SK-N-SH (cell line): ENCODE data around the gene TMEM143. TPM values are rescaled to one million over a fixed set of nuclear protein-coding genes. Genes with fewer than 3 reads are reported as not detected.

Experiments
- CTCF ChIA-PET: fragments of 300-600, 350-600 bp; formaldehyde crosslinking; extraction: SDS; loops from one replicate; lab custom pipeline; 2021; lab: Yijun Ruan, JAX
- POLR2A ChIA-PET: fragments of 350-600 bp; sonication (Branson Sonifier 250); formaldehyde crosslinking; extraction: SDS; loops from one replicate; lab custom pipeline; 2020; ENCODE audit warnings: antibody characterized with exemption, inconsistent platforms; lab: Yijun Ruan, JAX
- DNase-seq: peaks from one replicate; pipeline ENCODE4 v3.0.0; 2012
- H2AFZ ChIP-seq: fragments of 200-600 bp; sonication (generic); 2 replicates; pipeline ENCODE4 v1.8.1; 2016; ENCODE audit warnings: antibody characterized with exemption, mild to moderate bottlenecking, low read depth
- H3F3A ChIP-seq: fragments of 200-600 bp; sonication (generic); replicated peaks from 2 replicates; pipeline ENCODE3; 2016; ENCODE audit warnings: antibody characterized with exemption, mild to moderate bottlenecking; ENCODE audit not compliant: insufficient read depth
- H3K27ac ChIP-seq, 2 experiments: fragments of 200-500 bp in 1 of 2; fragments of 200-600 bp in 1 of 2; sonication (Bioruptor generic) in 1 of 2; sonication (generic), shearing (Covaris generic) in 1 of 2; 2 replicates each; pipeline versions ENCODE4 v1.5.1 to v1.6.1; 2014 to 2016; ENCODE audit warnings: low read depth in 2 of 2, inconsistent platforms in 1 of 2, low read length in 1 of 2, mild to moderate bottlenecking in 1 of 2, mixed read lengths in 1 of 2
- H3K27me3 ChIP-seq: fragments of 200-600 bp; sonication (generic), shearing (Covaris generic); 2 replicates; pipeline ENCODE4 v1.6.1; 2016; ENCODE audit warnings: mixed run types; ENCODE audit not compliant: insufficient read depth
- H3K36me3 ChIP-seq, 2 experiments: fragments of 200-500 bp in 1 of 2; fragments of 200-600 bp in 1 of 2; sonication (Bioruptor generic) in 1 of 2; sonication (generic) in 1 of 2; replicated peaks in 1 of 2; 2 replicates each; pipeline versions ENCODE3 to v1.5.1; 2014 to 2016; ENCODE audit warnings: low read length in 1 of 2, mild to moderate bottlenecking in 1 of 2; ENCODE audit not compliant: insufficient read depth in 2 of 2, control insufficient read depth in 1 of 2
- H3K4me1 ChIP-seq, 2 experiments: fragments of 200-500 bp in 1 of 2; fragments of 200-600 bp in 1 of 2; sonication (Bioruptor generic) in 1 of 2; sonication (generic), shearing (Covaris generic) in 1 of 2; 2 replicates each; pipeline versions ENCODE4 v1.5.1 to v1.6.1; 2014 to 2016; ENCODE audit warnings: low read depth in 1 of 2, low read length in 1 of 2, mixed run types in 1 of 2; ENCODE audit not compliant: insufficient read depth in 2 of 2, control insufficient read depth in 1 of 2
- H3K4me2 ChIP-seq: fragments of 200-600 bp; sonication (generic), shearing (Covaris generic); 2 replicates; pipeline ENCODE4 v1.6.1; 2017; ENCODE audit warnings: mixed run types
- H3K4me3 ChIP-seq, 2 experiments: fragments of 200-500 bp in 1 of 2; fragments of 200-600 bp in 1 of 2; sonication (Bioruptor generic) in 1 of 2; sonication (generic), shearing (Covaris generic) in 1 of 2; 2 replicates each; pipeline versions ENCODE4 v1.5.1 to v1.8.1; 2014 to 2016; ENCODE audit warnings: low read depth in 2 of 2, inconsistent platforms in 1 of 2, low read length in 1 of 2, mild to moderate bottlenecking in 1 of 2, mixed read lengths in 1 of 2, moderate library complexity in 1 of 2
- H3K79me2 ChIP-seq: fragments of 200-600 bp; sonication (generic); 2 replicates; pipeline ENCODE4 v1.8.1; 2017; ENCODE audit warnings: mild to moderate bottlenecking; ENCODE audit not compliant: insufficient read depth
- H3K9ac ChIP-seq: fragments of 200-600 bp; sonication (generic); 2 replicates; pipeline ENCODE4 v1.6.1; 2017; ENCODE audit warnings: mixed run types
- H3K9me2 ChIP-seq: fragments of 200-600 bp; sonication (generic); 2 replicates; pipeline ENCODE4 v1.6.1; 2017; ENCODE audit warnings: mixed run types
- H3K9me3 ChIP-seq: fragments of 200-600 bp; sonication (generic); 2 replicates; pipeline ENCODE4 v1.6.1; 2017; ENCODE audit warnings: mixed run types, mild to moderate bottlenecking, moderate library complexity
- H4K20me1 ChIP-seq: fragments of 200-600 bp; sonication (generic); 2 replicates; pipeline ENCODE4 v1.6.1; 2017; ENCODE audit warnings: mild to moderate bottlenecking, mixed run types; ENCODE audit not compliant: insufficient read depth
- CHD2 ChIP-seq: fragments of 150-350 bp; IDR thresholded peaks from 2 replicates; pipeline ENCODE4 v1.6.1; 2018; ENCODE audit warnings: low read length; ENCODE audit not compliant: partially characterized antibody
- EP300 ChIP-seq, 2 experiments: IDR thresholded peaks; 2 replicates each; pipeline versions ENCODE4 v1.4.0 to v1.6.1; 2012; ENCODE audit warnings: borderline replicate concordance in 1 of 2, low read depth in 1 of 2, low read length in 1 of 2
- EZH2phosphoT487 ChIP-seq: fragments of 200-600 bp; sonication (generic); IDR thresholded peaks from 2 replicates; pipeline ENCODE4 v1.6.1; 2017; ENCODE audit warnings: low read depth, mixed run types, mild to moderate bottlenecking, antibody characterized with exemption, moderate library complexity, borderline replicate concordance
- FOSL2 ChIP-seq: IDR thresholded peaks from 2 replicates; pipeline ENCODE4 v1.4.0; 2012; ENCODE audit warnings: low read depth, mild to moderate bottlenecking, moderate library complexity, borderline replicate concordance
- FOXJ3 ChIP-seq: sonication (generic); formaldehyde crosslinking; IDR thresholded peaks from 2 replicates; pipeline ENCODE4 v1.5.1; 2020; ENCODE audit warnings: mild to moderate bottlenecking, missing genetic modification reagents
- FOXM1 ChIP-seq: IDR thresholded peaks from 2 replicates; pipeline ENCODE4 v1.4.0; 2012; ENCODE audit warnings: low read depth, mild to moderate bottlenecking
- GATA2 ChIP-seq: sonication (generic); formaldehyde crosslinking; IDR thresholded peaks from 2 replicates; pipeline ENCODE4 v1.5.0; 2020; ENCODE audit warnings: mild to moderate bottlenecking, missing genetic modification reagents
- JUND ChIP-seq: IDR thresholded peaks from 2 replicates; pipeline ENCODE4 v1.4.0; 2012
- MAX ChIP-seq: IDR thresholded peaks from 2 replicates; pipeline ENCODE4 v1.4.0; 2012; ENCODE audit warnings: low read depth
- NFIC ChIP-seq: IDR thresholded peaks from 2 replicates; pipeline ENCODE4 v1.4.0; 2012; ENCODE audit warnings: borderline replicate concordance
- NRF1 ChIP-seq: IDR thresholded peaks from 2 replicates; pipeline ENCODE4 v1.6.1; 2012; ENCODE audit warnings: low read depth, mild to moderate bottlenecking, low read length
- PBX3 ChIP-seq: IDR thresholded peaks from 2 replicates; pipeline ENCODE4; 2012
- POLR2AphosphoS5 ChIP-seq: IDR thresholded peaks from 2 replicates; pipeline ENCODE4 v1.6.1; 2012; ENCODE audit warnings: low read depth, low read length
- RCOR1 ChIP-seq: fragments of 150-350 bp; IDR thresholded peaks from 2 replicates; pipeline ENCODE4 v1.6.1; 2017; ENCODE audit warnings: antibody characterized with exemption, low read length
- REST ChIP-seq: IDR thresholded peaks from 2 replicates; pipeline ENCODE4 v1.6.1; 2012; ENCODE audit warnings: mild to moderate bottlenecking, low read depth, low read length, moderate library complexity
- RFX5 ChIP-seq: IDR thresholded peaks from 2 replicates; pipeline ENCODE4 v1.6.1; 2012; ENCODE audit warnings: mild to moderate bottlenecking, improper control_type of control experiment, low read length
- SIN3A ChIP-seq: IDR thresholded peaks from 2 replicates; pipeline ENCODE4 v1.6.1; 2012; ENCODE audit warnings: low read depth, mild to moderate bottlenecking, low read length, moderate library complexity, borderline replicate concordance
- SMC3 ChIP-seq: IDR thresholded peaks from 2 replicates; pipeline ENCODE4 v1.6.1; 2012; ENCODE audit warnings: low read depth, low read length, improper control_type of control experiment
- TAF1 ChIP-seq: IDR thresholded peaks from 2 replicates; pipeline ENCODE4 v1.6.1; 2012; ENCODE audit warnings: low read depth, mild to moderate bottlenecking, low read length, moderate library complexity, borderline replicate concordance
- TCF12 ChIP-seq: IDR thresholded peaks from 2 replicates; pipeline ENCODE4 v1.4.0; 2012
- YY1 ChIP-seq: IDR thresholded peaks from 2 replicates; pipeline ENCODE4 v1.4.0; 2012; ENCODE audit warnings: low read depth, mild to moderate bottlenecking
- WGBS: methylation state at CpG from one replicate; pipeline ENCODE4 v1.1.6; 2017; ENCODE audit warnings: low lambda C conversion rate; 5-methylcytosine and 5-hydroxymethylcytosine counted together
- polyA plus RNA-seq, 3 experiments: library from polyadenylated mRNA; depleted of rRNA; stranded (reverse); fragments of >200 nt; gene quantifications; 2 replicates each; pipeline ENCODE4 v1.2.3, GENCODE V29; 2012
- TF ChIP-seq, protein P1 (sequence below): IDR thresholded peaks from 2 replicates; pipeline ENCODE4 v1.4.0; 2012; ENCODE audit warnings: low read depth, borderline replicate concordance
- TF ChIP-seq, protein P2 (sequence below): IDR thresholded peaks from 2 replicates; pipeline ENCODE4 v1.4.0; 2012; ENCODE audit warnings: low read depth, borderline replicate concordance
- TF ChIP-seq, protein P3 (sequence below): fragments of 150-350 bp; IDR thresholded peaks from 2 replicates; pipeline ENCODE4 v1.6.1; 2017; ENCODE audit warnings: antibody characterized with exemption, low read length, low read depth, borderline replicate concordance

Gene TMEM143
- polyA plus RNA-seq, 1 of the 3 experiments (the other 2 are of a cell fraction) = 21.9 TPM

DNA sequence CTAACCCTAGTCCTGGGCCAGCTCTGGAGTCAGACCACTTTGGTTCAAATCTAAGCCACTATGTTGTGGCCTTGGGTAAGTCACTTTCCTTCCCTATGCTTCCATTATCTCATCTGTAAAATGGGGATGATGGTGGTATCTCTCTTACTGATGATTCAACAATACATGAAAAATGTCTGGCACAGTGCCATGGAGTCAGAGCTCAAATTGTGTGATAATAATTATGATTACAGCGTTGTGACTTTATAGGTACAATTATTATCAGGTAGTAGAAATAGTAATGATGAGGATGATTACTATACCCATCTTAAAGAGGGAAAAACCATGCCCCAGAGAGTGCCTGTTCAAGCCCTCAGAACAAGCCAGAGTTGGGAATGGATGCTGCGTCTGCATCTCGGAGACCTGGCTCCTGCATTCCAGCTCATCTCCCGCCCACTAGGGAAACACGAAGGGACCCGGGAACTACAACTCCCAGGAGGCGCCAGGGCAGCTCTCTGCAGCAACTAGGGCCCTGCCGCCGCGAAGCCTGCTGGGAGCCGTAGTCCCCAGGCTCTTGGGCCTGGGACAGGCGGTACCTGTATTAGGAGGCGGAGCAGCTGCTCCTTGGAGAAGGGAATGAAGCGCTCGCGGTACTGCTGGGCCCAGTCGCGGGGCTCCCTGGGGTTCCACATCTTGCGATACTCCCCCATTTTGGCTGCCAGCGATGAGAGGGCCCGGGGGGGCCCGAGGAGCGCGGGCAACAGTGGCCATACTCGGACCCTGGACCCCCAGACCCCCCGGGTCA, 832 bp downstream of the TMEM143 start:
- Histone ChIP-seq H3K27ac (peak overlapping the region; percentile 74 to 85), H3F3A (peaks cover 4% of the 10 kb centered on the region), H3K9me3 (no peaks in the 10 kb centered on the region), H3K36me3 (no peaks in the 10 kb centered on the region), H3K4me3 (peak overlapping the region; percentile 62 to 80), H3K79me2 (no peaks in the 10 kb centered on the region), H3K4me1 (peaks cover 4 to 12% of the 10 kb centered on the region in 2 experiments; a peak in 1 of 4 replicates), H3K4me2 (peak overlapping the region; percentile 98), H2AFZ (peak overlapping the region; percentile 78), H3K9me2 (no peaks in the 10 kb centered on the region), H3K27me3 (no peaks in the 10 kb centered on the region), H4K20me1 (no peaks in the 10 kb centered on the region), H3K9ac (peak overlapping the region; percentile 83)
- CTCF ChIA-PET = interaction anchor here (0.5 to 3.4 kb wide), 7 partner anchors 9 to 84 kb away, joined by 3 to 14 read pairs (median 3); partner anchors contain the start of gene KDELR1
- POLR2A ChIA-PET = interaction anchor here (0.5 to 2.1 kb wide), 6 partner anchors 9 to 260 kb away, joined by 3 to 11 read pairs (median 4); partner anchors contain the start of gene KDELR1
- peak; percentile 88 for DNase-seq
- 14% methylated on average over 7 of the region's 26 CpGs for WGBS
- TF ChIP-seq SIN3A = peak; percentile 43; the same call in 1 of the 2 replicates
- peak; percentile 61; the same call in 1 of the 2 replicates for TF ChIP-seq POLR2AphosphoS5
- TF ChIP-seq MAX = no peak
- TF ChIP-seq SMC3 = no peak
- no peak for TF ChIP-seq TAF1
- TF ChIP-seq, protein P1, sequence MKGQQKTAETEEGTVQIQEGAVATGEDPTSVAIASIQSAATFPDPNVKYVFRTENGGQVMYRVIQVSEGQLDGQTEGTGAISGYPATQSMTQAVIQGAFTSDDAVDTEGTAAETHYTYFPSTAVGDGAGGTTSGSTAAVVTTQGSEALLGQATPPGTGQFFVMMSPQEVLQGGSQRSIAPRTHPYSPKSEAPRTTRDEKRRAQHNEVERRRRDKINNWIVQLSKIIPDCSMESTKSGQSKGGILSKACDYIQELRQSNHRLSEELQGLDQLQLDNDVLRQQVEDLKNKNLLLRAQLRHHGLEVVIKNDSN = 0 out of 2 replicates have a peak, but pooled peaks have one; percentile 7
- TF ChIP-seq, protein P2, sequence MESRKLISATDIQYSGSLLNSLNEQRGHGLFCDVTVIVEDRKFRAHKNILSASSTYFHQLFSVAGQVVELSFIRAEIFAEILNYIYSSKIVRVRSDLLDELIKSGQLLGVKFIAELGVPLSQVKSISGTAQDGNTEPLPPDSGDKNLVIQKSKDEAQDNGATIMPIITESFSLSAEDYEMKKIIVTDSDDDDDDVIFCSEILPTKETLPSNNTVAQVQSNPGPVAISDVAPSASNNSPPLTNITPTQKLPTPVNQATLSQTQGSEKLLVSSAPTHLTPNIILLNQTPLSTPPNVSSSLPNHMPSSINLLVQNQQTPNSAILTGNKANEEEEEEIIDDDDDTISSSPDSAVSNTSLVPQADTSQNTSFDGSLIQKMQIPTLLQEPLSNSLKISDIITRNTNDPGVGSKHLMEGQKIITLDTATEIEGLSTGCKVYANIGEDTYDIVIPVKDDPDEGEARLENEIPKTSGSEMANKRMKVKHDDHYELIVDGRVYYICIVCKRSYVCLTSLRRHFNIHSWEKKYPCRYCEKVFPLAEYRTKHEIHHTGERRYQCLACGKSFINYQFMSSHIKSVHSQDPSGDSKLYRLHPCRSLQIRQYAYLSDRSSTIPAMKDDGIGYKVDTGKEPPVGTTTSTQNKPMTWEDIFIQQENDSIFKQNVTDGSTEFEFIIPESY = peak; percentile 47; the same call in 1 of the 2 replicates
- no peak for TF ChIP-seq RCOR1
- no peak for TF ChIP-seq TCF12
- TF ChIP-seq NRF1 = no peak
- no peak for TF ChIP-seq EZH2phosphoT487
- no peak for TF ChIP-seq EP300 (IDR thresholded peaks at IDR 0.05; ENCODE audit: borderline replicate concordance in 1 of 2, low read depth in 1 of 2, low read length in 1 of 2)
- TF ChIP-seq NFIC = peak; percentile 14; the same call in 1 of the 2 replicates
- TF ChIP-seq CHD2 = peak; percentile 86
- TF ChIP-seq RFX5 = no peak
- TF ChIP-seq GATA2 (CRISPR knock-in tag) = no peak
- no peak for TF ChIP-seq FOXJ3 (CRISPR knock-in tag)
- TF ChIP-seq FOXM1 = no peak
- TF ChIP-seq FOSL2 = no peak
- 0 out of 2 replicates have a peak, but pooled peaks have one; percentile 3 for TF ChIP-seq REST
- TF ChIP-seq PBX3 = no peak
- TF ChIP-seq, protein P3, sequence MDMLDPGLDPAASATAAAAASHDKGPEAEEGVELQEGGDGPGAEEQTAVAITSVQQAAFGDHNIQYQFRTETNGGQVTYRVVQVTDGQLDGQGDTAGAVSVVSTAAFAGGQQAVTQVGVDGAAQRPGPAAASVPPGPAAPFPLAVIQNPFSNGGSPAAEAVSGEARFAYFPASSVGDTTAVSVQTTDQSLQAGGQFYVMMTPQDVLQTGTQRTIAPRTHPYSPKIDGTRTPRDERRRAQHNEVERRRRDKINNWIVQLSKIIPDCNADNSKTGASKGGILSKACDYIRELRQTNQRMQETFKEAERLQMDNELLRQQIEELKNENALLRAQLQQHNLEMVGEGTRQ = no peak
- TF ChIP-seq YY1 = no peak
- no peak for TF ChIP-seq JUND
